ENCODE data around the gene ARAP3. TPM values are rescaled to one million over a fixed set of nuclear protein-coding genes. Genes with fewer than 3 reads are reported as not detected.

ARAP3 gene
- total and polyA plus RNA-seq, 2 donors (not counting 1 experiment from before 2014, with no cell fraction given) = 0.34 to 3.7 TPM

GRCh38 chr5:141649972-141650371, 32.1 kb downstream of the ARAP3 start:
- no peak for TF ChIP-seq EZH2 (IDR thresholded peaks at IDR 0.05; ENCODE audit: borderline replicate concordance, insufficient read depth, low read depth, low read length, poor library complexity, severe bottlenecking)
- no peak for TF ChIP-seq CTCF (IDR thresholded peaks at IDR 0.05)
- no peaks in the 10 kb centered on the region for H3K27me3 ChIP-seq (replicated peaks in 1 of 4; ENCODE audit: control extremely low read depth in 1 of 4, control insufficient read depth in 3 of 4, insufficient read depth in 4 of 4, low read length in 3 of 4)
- no peak overlapping the region for H2AFZ ChIP-seq (ENCODE audit: insufficient read depth, low read depth, low read length, poor library complexity, severe bottlenecking)
- H3K79me2 ChIP-seq (ENCODE audit: control insufficient read depth, insufficient read depth, low read length) = peaks cover 8% of the 10 kb centered on the region
- no peaks in the 10 kb centered on the region for H3K9me3 ChIP-seq (ENCODE audit: control extremely low read depth in 1 of 3, control insufficient read depth in 2 of 3, insufficient read depth in 1 of 3, low read length in 2 of 3)
- H3K27ac ChIP-seq (ENCODE audit: low read length in 2 of 2) = peak overlapping the region in 1 of 2 donors; percentile 16
- ATAC-seq (ENCODE audit: low read depth) (no peak), DNase-seq (no peak)
- H3K27me3 Mint-ChIP-seq = no peaks in the 10 kb centered on the region
- H3K36me3 ChIP-seq (replicated peaks in 1 of 2; ENCODE audit: control extremely low read depth in 1 of 2, control insufficient read depth in 1 of 2, extremely low read depth in 1 of 2, insufficient read depth in 2 of 2, low read length in 1 of 2) = peaks cover 9 to 25% of the 10 kb centered on the region in 2 experiments
- no peak overlapping the region for H3K4me3 ChIP-seq (ENCODE audit: control extremely low read depth in 1 of 5, extremely low read depth in 1 of 5, insufficient read depth in 1 of 5, low read depth in 2 of 5, low read length in 4 of 5)
- peak overlapping the region; percentile 99 for H3K4me3 Mint-ChIP-seq
- no peak overlapping the region for H3K9ac ChIP-seq (ENCODE audit: low read length)
- no peaks in the 10 kb centered on the region for H3K9me3 Mint-ChIP-seq (ENCODE audit: insufficient read depth)
- peaks cover 14 to 22% of the 10 kb centered on the region in 2 donors for H3K4me1 ChIP-seq (ENCODE audit: control insufficient read depth in 2 of 2, insufficient read depth in 2 of 2, low read length in 2 of 2)
- ChIA-PET CTCF (interaction anchor here (3.0 kb wide), 1 partner anchor 57 kb away, joined by 22 read pairs; no protein-coding TSS in a partner anchor), POLR2A (no interaction called here)
- H3K27ac Mint-ChIP-seq = peak overlapping the region; percentile 78
- H4K20me1 ChIP-seq (ENCODE audit: control insufficient read depth, insufficient read depth, low read length, poor library complexity, severe bottlenecking) = no peaks in the 10 kb centered on the region
- H3K4me1 Mint-ChIP-seq = peaks cover 34% of the 10 kb centered on the region
- intact Hi-C loops (cut with micrococcal nuclease) = loop anchor here (10.0 kb wide), 1 partner anchor 455 kb away; the partner anchor contains the start of gene NDFIP1
- peak overlapping the region; percentile 87 for H3K4me2 ChIP-seq (replicated peaks; ENCODE audit: low read depth, low read length, poor library complexity, severe bottlenecking)

DNA sequence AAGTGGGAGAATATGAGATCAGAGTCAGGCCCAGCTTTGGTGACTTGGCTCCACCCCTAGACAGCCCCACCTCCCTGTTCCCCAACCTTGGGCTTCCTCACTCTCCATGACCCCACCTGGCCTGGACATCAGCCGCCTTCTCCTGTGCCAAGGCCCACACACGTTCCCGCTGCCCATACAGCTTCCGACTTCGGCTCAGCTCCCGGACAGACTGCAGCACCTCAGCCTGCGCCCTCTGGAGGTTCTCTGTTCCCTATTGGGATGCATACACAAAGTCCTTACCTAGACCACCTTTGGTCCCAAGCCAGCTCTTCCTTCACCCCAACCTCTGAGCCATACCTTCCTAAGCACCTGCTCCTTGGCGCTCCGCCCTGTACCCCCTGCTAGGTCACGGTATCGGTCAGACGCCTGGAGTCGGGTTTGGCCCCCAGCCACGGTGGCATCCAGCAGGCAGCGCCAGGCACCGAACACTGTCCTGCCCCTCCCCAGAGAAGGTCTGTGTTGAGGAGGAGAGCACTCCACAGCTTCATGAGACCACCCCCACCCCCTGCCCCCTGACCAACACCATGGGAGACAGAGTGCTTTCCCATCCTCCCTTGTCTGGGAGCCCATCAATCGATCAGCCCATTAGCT, 32.9 kb downstream of the ARAP3 start:
- Histone ChIP-seq H4K20me1 (ENCODE audit: control insufficient read depth, insufficient read depth, low read length, poor library complexity, severe bottlenecking) (no peaks in the 10 kb centered on the region), H3K9ac (ENCODE audit: low read length) (no peak overlapping the region), H3K27me3 (replicated peaks in 1 of 4; ENCODE audit: control extremely low read depth in 1 of 4, control insufficient read depth in 3 of 4, insufficient read depth in 4 of 4, low read length in 3 of 4) (no peaks in the 10 kb centered on the region), H3K4me2 (replicated peaks; ENCODE audit: low read depth, low read length, poor library complexity, severe bottlenecking) (no peak overlapping the region), H2AFZ (ENCODE audit: insufficient read depth, low read depth, low read length, poor library complexity, severe bottlenecking) (no peak overlapping the region), H3K36me3 (replicated peaks in 1 of 2; ENCODE audit: control extremely low read depth in 1 of 2, control insufficient read depth in 1 of 2, extremely low read depth in 1 of 2, insufficient read depth in 2 of 2, low read length in 1 of 2) (peaks cover 11 to 33% of the 10 kb centered on the region in 2 experiments), H3K27ac (ENCODE audit: low read length in 2 of 2) (no peak overlapping the region), H3K4me1 (ENCODE audit: control insufficient read depth in 2 of 2, insufficient read depth in 2 of 2, low read length in 2 of 2) (peaks cover 14 to 22% of the 10 kb centered on the region in 2 donors), H3K79me2 (ENCODE audit: control insufficient read depth, insufficient read depth, low read length) (peaks cover 8% of the 10 kb centered on the region), H3K9me3 (ENCODE audit: control extremely low read depth in 1 of 3, control insufficient read depth in 2 of 3, insufficient read depth in 1 of 3, low read length in 2 of 3) (no peaks in the 10 kb centered on the region), H3K4me3 (ENCODE audit: control extremely low read depth in 1 of 5, extremely low read depth in 1 of 5, insufficient read depth in 1 of 5, low read depth in 2 of 5, low read length in 4 of 5) (no peak overlapping the region)
- DNase-seq (no peak), ATAC-seq (ENCODE audit: low read depth) (no peak)
- intact Hi-C loops (cut with micrococcal nuclease) = no loop called here
- CTCF ChIA-PET = interaction anchor here (1.0 to 2.3 kb wide), 2 partner anchors 13 to 57 kb away, joined by 4 to 9 read pairs; partner anchors contain the start of genes HDAC3 and RELL2
- Mint-ChIP-seq H3K27ac (no peak overlapping the region), H3K9me3 (ENCODE audit: insufficient read depth) (no peaks in the 10 kb centered on the region), H3K4me3 (peak overlapping the region; percentile 99), H3K27me3 (no peaks in the 10 kb centered on the region), H3K4me1 (peaks cover 34% of the 10 kb centered on the region)
- WGBS (ENCODE audit: insufficient coverage) = 97% methylated on average over 13 of the region's 17 CpGs
- no peak for TF ChIP-seq CTCF (IDR thresholded peaks at IDR 0.05)
- TF ChIP-seq EZH2 (IDR thresholded peaks at IDR 0.05; ENCODE audit: borderline replicate concordance, insufficient read depth, low read depth, low read length, poor library complexity, severe bottlenecking) = no peak
- POLR2A ChIA-PET = no interaction called here

All from B cell (primary cell).